B cell (primary cell): ENCODE data around the gene ERBB4. TPM values are rescaled to one million over a fixed set of nuclear protein-coding genes. Genes with fewer than 3 reads are reported as not detected.

Source experiments
- ATAC-seq: fragments of 200-7000 bp; cut with Tn5 transposase; one replicate; pipeline ENCODE4 v1.10.0; 2021; ENCODE audit warnings: low read depth, mild to moderate bottlenecking, moderate number of reproducible peaks, moderate library complexity
- CTCF ChIA-PET: fragments of 350-600 bp; sonication (Branson Sonifier 250); formaldehyde crosslinking; loops from one replicate; lab custom pipeline; 2021; ENCODE audit warnings: antibody characterized with exemption, inconsistent platforms; lab: Charles Lee
- POLR2A ChIA-PET: fragments of 350-600 bp; sonication (Branson Sonifier 250); formaldehyde crosslinking; loops from one replicate; lab custom pipeline; 2021; ENCODE audit warnings: antibody characterized with exemption; lab: Charles Lee
- DNase-seq: peaks from one replicate; pipeline ENCODE4 v3.0.0; 2013
- H2AFZ ChIP-seq: 2 replicates; pipeline ENCODE4 v1.6.1; 2012; ENCODE audit warnings: mild to moderate bottlenecking, low read depth, low read length; ENCODE audit not compliant: insufficient read depth, poor library complexity, severe bottlenecking
- H3K27ac ChIP-seq, 2 donors: 1 replicate in 1 of 2; 2 replicates in 1 of 2; pipeline ENCODE4 v1.5.1; 2012 to 2013; ENCODE audit warnings: low read length in 2 of 2, mild to moderate bottlenecking in 2 of 2, moderate library complexity in 1 of 2
- H3K27me3 ChIP-seq, 4 experiments: fragments of 200-600 bp in 1 of 4; sonication (generic) in 1 of 4; replicated peaks in 1 of 4; 1 replicate in 2 of 4; 2 replicates in 2 of 4; pipeline versions ENCODE4 v1.6.1 to v1.7.0; 2013 to 2016; ENCODE audit warnings: low read length in 3 of 4, mild to moderate bottlenecking in 2 of 4, mixed read lengths in 1 of 4, moderate library complexity in 1 of 4; ENCODE audit not compliant: insufficient read depth in 4 of 4, control insufficient read depth in 3 of 4; ENCODE audit errors: control extremely low read depth in 1 of 4
- H3K36me3 ChIP-seq, 2 experiments: replicated peaks in 1 of 2; 1 replicate in 1 of 2; 2 replicates in 1 of 2; pipeline versions ENCODE4 v1.6.1 to v1.7.1; 2013; ENCODE audit warnings: low read length in 1 of 2; ENCODE audit not compliant: insufficient read depth in 2 of 2, control insufficient read depth in 1 of 2; ENCODE audit errors: control extremely low read depth in 1 of 2, extremely low read depth in 1 of 2
- H3K4me1 ChIP-seq, 2 donors: fragments of 200-600 bp in 1 of 2; sonication (generic) in 1 of 2; 1 replicate in 1 of 2; 2 replicates in 1 of 2; pipeline versions ENCODE4 v1.5.1 to v1.6.1; 2013 to 2017; ENCODE audit warnings: low read length in 2 of 2; ENCODE audit not compliant: control insufficient read depth in 2 of 2, insufficient read depth in 2 of 2
- H3K4me2 ChIP-seq: replicated peaks from 2 replicates; pipeline ENCODE3; 2012; ENCODE audit warnings: mild to moderate bottlenecking, low read depth, low read length; ENCODE audit not compliant: poor library complexity, severe bottlenecking
- H3K4me3 ChIP-seq, 5 experiments: fragments of 200-600 bp in 1 of 5; sonication (generic) in 1 of 5; 1 replicate in 3 of 5; 2 replicates in 2 of 5; pipeline versions ENCODE4 v1.5.1 to v1.7.0; 2011 to 2016; ENCODE audit warnings: low read length in 4 of 5, mild to moderate bottlenecking in 4 of 5, low read depth in 2 of 5, control low read depth in 1 of 5, moderate library complexity in 1 of 5; ENCODE audit not compliant: insufficient read depth in 1 of 5; ENCODE audit errors: control extremely low read depth in 1 of 5, extremely low read depth in 1 of 5
- H3K79me2 ChIP-seq: fragments of 200-600 bp; sonication (generic); one replicate; pipeline ENCODE4 v1.6.0; 2016; ENCODE audit warnings: low read length; ENCODE audit not compliant: control insufficient read depth, insufficient read depth
- H3K9ac ChIP-seq: fragments of 200-600 bp; sonication (generic); 2 replicates; pipeline ENCODE4 v1.6.1; 2017; ENCODE audit warnings: mild to moderate bottlenecking, low read length, moderate library complexity
- H3K9me3 ChIP-seq, 3 donors: one replicate each; pipeline versions ENCODE4 v1.6.1 to v1.7.1; 2013; ENCODE audit warnings: low read length in 2 of 3; ENCODE audit not compliant: control insufficient read depth in 2 of 3, insufficient read depth in 1 of 3; ENCODE audit errors: control extremely low read depth in 1 of 3
- H4K20me1 ChIP-seq: 2 replicates; pipeline ENCODE4 v1.6.0; 2012; ENCODE audit warnings: mild to moderate bottlenecking, low read length; ENCODE audit not compliant: insufficient read depth, control insufficient read depth, poor library complexity, severe bottlenecking
- H3K27ac Mint-ChIP-seq: one replicate; pipeline ENCODE4 v1.8.0; 2021; ENCODE audit warnings: mixed read lengths
- H3K27me3 Mint-ChIP-seq: one replicate; pipeline ENCODE4 v1.8.0; 2021; ENCODE audit warnings: mixed read lengths
- H3K4me1 Mint-ChIP-seq: one replicate; pipeline ENCODE4 v1.8.0; 2021; ENCODE audit warnings: mixed read lengths
- H3K4me3 Mint-ChIP-seq: one replicate; pipeline ENCODE4 v1.8.0; 2021; ENCODE audit warnings: mixed read lengths
- H3K9me3 Mint-ChIP-seq: one replicate; pipeline ENCODE4 v1.8.0; 2022; ENCODE audit warnings: mixed read lengths; ENCODE audit not compliant: insufficient read depth
- CTCF ChIP-seq: fragments of 200-600 bp; IDR thresholded peaks from one replicate; pipeline ENCODE4 v1.8.0; 2022; ENCODE audit warnings: antibody characterized with exemption, mild to moderate bottlenecking
- EZH2 ChIP-seq: IDR thresholded peaks from 2 replicates; pipeline ENCODE4 v1.6.1; 2012; ENCODE audit warnings: borderline replicate concordance, low read depth, mild to moderate bottlenecking, moderate library complexity, low read length; ENCODE audit not compliant: insufficient read depth, poor library complexity, severe bottlenecking
- WGBS: methylation state at CpG from one replicate; pipeline ENCODE4 v1.1.5; 2013; ENCODE audit warnings: missing lambda C conversion rate; ENCODE audit not compliant: insufficient coverage; 5-methylcytosine and 5-hydroxymethylcytosine counted together
- intact Hi-C: fragments of 100-400 bp; cut with micrococcal nuclease; formaldehyde crosslinking; loops from one replicate; pipeline ENCODE4 v1.10.0; 2022
- polyA plus RNA-seq: library from polyadenylated mRNA; depleted of rRNA; stranded (reverse); fragments of >200 nt; gene quantifications from 2 replicates; pipeline ENCODE4 v1.2.3, GENCODE V29; 2012
- total RNA-seq, 2 donors: library from RNA; stranded (reverse); fragments of 120-200 nt in 1 of 2; gene quantifications; 1 replicate in 1 of 2; 2 replicates in 1 of 2; pipeline versions ENCODE4 v1.2.3 to v1.2.4, GENCODE V29; 2013 to 2022

The ERBB4 gene
- total and polyA plus RNA-seq, 2 donors (not counting 1 experiment from before 2014, with no cell fraction given): not detected

GRCh38 chr2:211469664-211470059 lies 1068.9 kb downstream of the ERBB4 start:
- TF ChIP-seq EZH2 (no peak), CTCF (no peak)
- no peaks in the 10 kb centered on the region for H3K4me1 Mint-ChIP-seq
- Histone ChIP-seq H3K79me2 (no peaks in the 10 kb centered on the region), H3K27me3 (no peaks in the 10 kb centered on the region), H3K4me2 (no peak overlapping the region), H3K27ac (no peak overlapping the region), H3K9me3 (no peaks in the 10 kb centered on the region), H4K20me1 (no peaks in the 10 kb centered on the region), H3K4me3 (no peak overlapping the region), H2AFZ (no peak overlapping the region), H3K9ac (no peak overlapping the region), H3K36me3 (no peaks in the 10 kb centered on the region), H3K4me1 (no peaks in the 10 kb centered on the region)
- intact Hi-C loops: no loop called here
- ChIA-PET CTCF (no interaction called here), POLR2A (no interaction called here)
- WGBS: no CpG with 5 or more reads among the region's 3 CpGs
- H3K9me3 Mint-ChIP-seq: no peaks in the 10 kb centered on the region
- no peak for ATAC-seq
- no peak for DNase-seq
- no peak overlapping the region for H3K27ac Mint-ChIP-seq
- no peaks in the 10 kb centered on the region for H3K27me3 Mint-ChIP-seq
- no peak overlapping the region for H3K4me3 Mint-ChIP-seq

GRCh38 chr2:211468877-211469663 lies 1069.5 kb downstream of the ERBB4 start:
- DNase-seq (no peak), ATAC-seq (no peak)
- Histone ChIP-seq H3K79me2 (no peaks in the 10 kb centered on the region), H3K4me2 (no peak overlapping the region), H3K36me3 (no peaks in the 10 kb centered on the region), H3K4me3 (no peak overlapping the region), H3K4me1 (no peaks in the 10 kb centered on the region), H3K27ac (no peak overlapping the region), H3K27me3 (no peaks in the 10 kb centered on the region), H3K9ac (no peak overlapping the region), H2AFZ (no peak overlapping the region), H3K9me3 (no peaks in the 10 kb centered on the region), H4K20me1 (no peaks in the 10 kb centered on the region)
- Mint-ChIP-seq H3K4me1 (no peaks in the 10 kb centered on the region), H3K4me3 (no peak overlapping the region), H3K27ac (no peak overlapping the region), H3K9me3 (no peaks in the 10 kb centered on the region), H3K27me3 (no peaks in the 10 kb centered on the region)
- ChIA-PET POLR2A (no interaction called here), CTCF (interaction anchor here (0.9 kb wide), 1 partner anchor 13 kb away, joined by 3 read pairs; no protein-coding TSS in a partner anchor)
- 86% methylated on average over 3 of the region's 4 CpGs for WGBS
- no peak for TF ChIP-seq CTCF
- no peak for TF ChIP-seq EZH2
- intact Hi-C loops: no loop called here
